Stimulated activated CD4-positive, alpha-beta T cell treated with anti-CD3 and anti-CD28 coated beads, Interleukin-4, amount 100 ng/mL, for 24 hours (primary cell): Measurements from ENCODE around the gene PEG3.

Experiments
- DNase-seq: peaks from one replicate; pipeline ENCODE4 v3.0.0-alpha.2; 2020

The PEG3 gene

DNA sequence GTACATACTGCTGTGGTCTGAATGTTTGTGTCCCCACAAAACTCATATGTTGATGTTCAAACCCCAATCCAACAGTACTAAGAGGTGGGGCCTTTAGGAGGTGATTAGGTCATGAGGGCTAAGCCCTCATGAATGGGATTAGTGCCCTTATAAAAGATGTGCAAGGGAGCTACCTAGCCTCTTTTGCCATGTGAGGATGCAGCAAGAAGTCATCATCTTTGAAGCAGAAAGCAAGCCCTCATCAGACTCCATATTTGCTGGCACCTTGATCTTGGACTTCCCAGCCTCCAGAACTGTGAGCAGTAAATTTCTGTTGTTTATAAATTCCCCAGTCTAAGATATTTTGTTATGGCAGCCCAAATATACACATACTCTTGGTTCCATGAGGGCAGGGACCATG, 33.9 kb downstream of the PEG3 start:
- no peak for DNase-seq
